ENCODE measurements around the gene CCDC134. TPM values are rescaled to one million over a fixed set of nuclear protein-coding genes. Genes with fewer than 3 reads are reported as not detected.

The CCDC134 gene
- total RNA-seq, 6 experiments from 2014 or later = 2.6 to 5.2 (median 3.4) TPM

DNA sequence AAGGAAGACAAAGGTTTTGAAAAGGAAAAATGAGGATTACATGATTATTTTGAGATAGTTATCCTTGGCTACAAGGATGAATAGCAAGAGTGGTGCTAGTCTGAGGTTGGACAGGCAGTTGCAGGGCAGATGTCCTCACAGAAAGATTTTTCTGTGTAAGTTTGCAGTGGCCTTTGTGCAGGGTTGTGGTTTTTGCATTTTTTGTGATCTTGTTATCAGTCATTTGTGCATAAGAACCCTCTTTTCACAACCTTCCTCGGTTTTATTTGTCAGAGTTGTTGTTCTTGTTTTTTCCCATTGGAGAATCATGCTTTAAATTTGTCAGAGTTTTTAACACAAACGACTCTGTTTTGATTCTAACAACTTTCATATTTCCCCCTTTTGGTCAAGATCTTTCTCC, 1.4 kb downstream of the CCDC134 start:
- Histone ChIP-seq H3K4me1 (peaks cover 0 to 13% (median 4%) of the 10 kb centered on the region in 4 donors), H3K4me3 (no peak overlapping the region), H3K36me3 (no peaks in the 10 kb centered on the region), H3K27me3 (no peaks in the 10 kb centered on the region), H3K9me3 (no peaks in the 10 kb centered on the region), H3K27ac (no peak overlapping the region)
- 49% methylated on average over 2 of the region's 2 CpGs for WGBS (ENCODE audit: insufficient coverage, low coverage, low lambda C conversion rate, missing lambda C conversion rate)
- intact Hi-C loops (cut with DNase I) = no loop called here
- DNase-seq (no peak), ATAC-seq (no peak)
- TF ChIP-seq CTCF (IDR thresholded peaks at IDR 0.05) = no peak
- TF ChIP-seq POLR2A (IDR thresholded peaks at IDR 0.05) = no peak

DNA sequence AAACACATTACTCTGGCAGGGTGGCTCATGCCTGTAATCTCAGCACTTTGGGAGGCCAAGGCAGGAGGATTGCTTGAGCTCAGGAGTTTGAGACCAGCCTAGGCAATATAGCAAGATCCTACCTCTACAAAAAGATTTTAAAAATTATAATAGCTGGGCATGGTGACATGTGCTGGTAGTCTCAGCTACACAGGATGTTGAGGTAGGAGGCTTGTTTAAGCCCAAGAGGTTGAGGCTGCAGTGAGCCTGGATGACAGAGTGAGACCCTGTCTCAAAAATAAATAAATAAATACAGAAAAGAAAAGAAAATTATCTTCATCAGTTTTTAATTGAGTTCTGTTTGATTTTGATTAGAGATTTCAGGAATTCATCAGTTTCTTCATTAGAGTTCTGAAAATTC, 5.2 kb downstream of the CCDC134 start:
- H3K36me3 ChIP-seq = no peaks in the 10 kb centered on the region
- H3K27ac ChIP-seq = no peak overlapping the region
- intact Hi-C loops (cut with DNase I) = no loop called here
- no peak for ATAC-seq
- no peaks in the 10 kb centered on the region for H3K9me3 ChIP-seq
- no peaks in the 10 kb centered on the region for H3K27me3 ChIP-seq
- H3K4me3 ChIP-seq = no peak overlapping the region
- DNase-seq = no peak
- TF ChIP-seq CTCF (IDR thresholded peaks at IDR 0.05) = no peak
- no peak for TF ChIP-seq POLR2A (IDR thresholded peaks at IDR 0.05)
- H3K4me1 ChIP-seq = peaks cover 0 to 9% (median 4%) of the 10 kb centered on the region in 4 donors

DNA sequence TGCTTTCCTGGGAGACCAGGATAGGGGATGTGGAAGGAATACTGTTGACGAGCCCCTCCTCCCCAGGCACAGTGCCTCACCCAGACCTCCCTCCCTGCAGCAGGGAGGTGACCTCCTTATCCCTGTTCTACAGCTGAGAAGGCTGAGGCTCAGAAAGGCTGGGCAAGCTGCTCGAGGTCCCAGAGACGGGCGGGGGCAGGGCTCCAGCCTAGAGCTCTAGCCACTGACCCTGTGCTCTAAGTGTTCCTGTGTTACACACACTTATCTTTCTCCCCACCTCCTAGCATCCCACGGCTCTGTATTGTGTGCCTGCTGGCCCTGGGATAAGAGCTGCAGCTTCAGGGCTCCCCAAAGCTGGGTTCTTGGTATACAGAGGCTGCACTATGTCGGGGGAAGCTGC, 7.9 kb downstream of the CCDC134 start:
- Histone ChIP-seq H3K4me1 (no peaks in the 10 kb centered on the region), H3K4me3 (no peak overlapping the region), H3K36me3 (no peaks in the 10 kb centered on the region), H3K27ac (no peak overlapping the region), H3K27me3 (no peaks in the 10 kb centered on the region), H3K9me3 (no peaks in the 10 kb centered on the region)
- DNase-seq (no peak), ATAC-seq (peak in 1 of 4 donors; percentile 13)
- no peak for TF ChIP-seq CTCF (IDR thresholded peaks at IDR 0.05)
- no peak for TF ChIP-seq POLR2A (IDR thresholded peaks at IDR 0.05)
- WGBS (ENCODE audit: insufficient coverage, low coverage, low lambda C conversion rate, missing lambda C conversion rate) = 79% methylated on average over 3 of the region's 6 CpGs
- intact Hi-C loops (cut with DNase I) = no loop called here

GRCh38 chr22:41810022-41810421, 9.5 kb downstream of the CCDC134 start:
- DNase-seq = no peak
- intact Hi-C loops (cut with DNase I) = no loop called here
- WGBS (ENCODE audit: insufficient coverage, low coverage, low lambda C conversion rate, missing lambda C conversion rate) = 100% methylated on average over 4 of the region's 12 CpGs

More at GRCh38 chr22:41810022-41810421, 9.5 kb downstream of the CCDC134 start:
- H3K27me3 ChIP-seq = no peaks in the 10 kb centered on the region
- H3K4me1 ChIP-seq = no peaks in the 10 kb centered on the region
- no peaks in the 10 kb centered on the region for H3K9me3 ChIP-seq
- H3K27ac ChIP-seq = no peak overlapping the region
- TF ChIP-seq CTCF (IDR thresholded peaks at IDR 0.05) (no peak), POLR2A (IDR thresholded peaks at IDR 0.05) (no peak)
- H3K4me3 ChIP-seq = no peak overlapping the region
- H3K36me3 ChIP-seq = no peaks in the 10 kb centered on the region
- ATAC-seq = peak in 1 of 4 donors; percentile 14
